ENCODE measurements around the gene DLG4.

- no peak for TF ChIP-seq PATZ1 (CRISPR knock-in tag; IDR thresholded peaks at IDR 0.05; ENCODE audit: borderline replicate concordance)
- no peak for TF ChIP-seq POU6F1 (CRISPR knock-in tag; IDR thresholded peaks at IDR 0.05; ENCODE audit: borderline replicate concordance, low read depth)
- TF ChIP-seq TOX (CRISPR knock-in tag; IDR thresholded peaks at IDR 0.05; ENCODE audit: borderline replicate concordance): no peak
- no peak for TF ChIP-seq BACH2 (CRISPR knock-in tag; IDR thresholded peaks at IDR 0.05; ENCODE audit: borderline replicate concordance)
- TF ChIP-seq GLIS3 (CRISPR knock-in tag; IDR thresholded peaks at IDR 0.05): no peak
Measured at GRCh38 chr17:7237761-7238419, 18.3 kb upstream of the DLG4 start.
